GM21390 (cell line): ENCODE measurements around the gene PDK2.
"Not testable (repeated sequence)": the region's sequence is repeated elsewhere in the genome, so short reads cannot be mapped to it uniquely, and the experiment has no call there.

Experiments
- ATAC-seq: cut with Tn5 transposase; IDR thresholded peaks from one replicate; pipeline ENCODE4 v1.9.1; 2021; ENCODE audit not compliant: unreplicated experiment

The PDK2 gene

DNA sequence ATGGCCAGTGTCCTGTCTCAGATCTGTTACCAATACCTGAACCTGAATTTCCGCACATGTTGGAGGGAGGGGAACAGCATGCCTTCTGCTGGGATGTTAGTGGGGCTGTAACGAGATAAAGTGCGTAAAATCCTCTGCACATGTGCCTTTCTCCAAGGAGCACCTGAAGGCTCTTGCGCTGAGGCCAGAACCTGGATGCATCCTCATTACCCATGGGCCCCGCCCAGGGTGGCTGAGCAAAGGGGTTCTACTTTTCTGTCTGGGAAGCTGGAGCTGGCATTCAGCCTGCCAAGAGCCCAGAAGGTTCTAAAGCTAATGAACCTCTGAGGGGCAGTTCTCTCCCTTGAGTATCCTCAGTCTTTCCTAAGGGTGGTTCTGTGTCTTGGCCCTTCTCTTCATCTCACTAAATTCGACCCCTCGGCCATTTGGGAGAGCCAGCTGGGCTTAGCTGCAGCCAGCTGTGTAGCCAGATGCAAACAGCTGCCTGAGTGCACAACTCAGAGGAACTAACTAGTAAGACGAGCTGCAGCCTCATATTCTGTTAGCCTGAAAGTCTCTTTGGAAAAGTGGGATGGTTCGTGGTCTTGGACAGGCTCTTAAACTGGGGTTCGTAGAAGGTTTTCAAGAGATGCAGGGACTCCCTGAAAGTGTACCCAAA is 36.7 kb upstream of the PDK2 start:
- ATAC-seq, result no peak

DNA sequence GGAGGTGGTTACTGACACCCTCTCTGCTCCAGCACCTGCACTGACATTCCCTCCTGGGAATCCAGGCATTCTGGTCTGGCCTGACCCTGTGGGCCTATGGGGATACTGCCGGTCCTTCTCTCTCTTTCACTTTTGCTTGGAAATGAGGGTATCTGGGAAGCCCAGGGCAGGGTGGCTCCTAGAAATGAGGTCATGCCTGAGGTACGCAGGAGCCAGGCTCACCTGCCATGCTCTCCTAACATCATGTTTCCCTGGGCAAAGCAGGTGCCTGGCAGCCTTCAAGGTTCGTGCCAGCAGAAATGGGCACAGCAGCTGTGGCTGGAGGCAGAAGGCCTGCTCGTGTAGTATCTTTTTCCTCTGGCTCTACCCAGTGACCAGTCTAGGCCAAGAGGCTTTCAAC is 35.9 kb upstream of the PDK2 start:
- ATAC-seq, result no peak

DNA sequence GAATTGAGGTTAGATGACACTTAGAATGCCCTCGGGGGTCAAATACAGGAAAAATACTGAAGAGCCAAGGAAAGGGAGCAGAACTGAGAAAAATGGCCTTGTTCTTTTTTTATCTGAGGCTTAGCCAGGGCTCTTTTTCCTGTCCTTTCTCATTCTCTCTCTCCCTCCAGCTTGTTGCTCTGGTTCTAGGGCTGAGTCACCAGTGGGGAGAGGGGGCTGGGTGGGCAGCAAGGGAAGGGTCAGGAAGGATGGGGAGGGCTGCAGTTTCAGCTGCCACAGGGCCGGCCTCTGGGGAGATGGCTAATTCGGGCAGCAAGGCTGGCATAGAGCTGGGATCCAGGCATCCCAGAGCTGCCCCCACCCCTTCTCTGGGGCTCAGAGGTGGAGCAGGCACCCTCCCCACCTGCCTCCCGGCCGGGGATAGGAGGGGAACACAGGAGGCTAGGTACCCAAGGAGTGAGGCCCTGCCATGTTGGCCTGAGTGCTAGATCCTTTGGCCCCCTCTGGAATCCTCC is 35.3 kb upstream of the PDK2 start:
- ATAC-seq, result no peak

DNA sequence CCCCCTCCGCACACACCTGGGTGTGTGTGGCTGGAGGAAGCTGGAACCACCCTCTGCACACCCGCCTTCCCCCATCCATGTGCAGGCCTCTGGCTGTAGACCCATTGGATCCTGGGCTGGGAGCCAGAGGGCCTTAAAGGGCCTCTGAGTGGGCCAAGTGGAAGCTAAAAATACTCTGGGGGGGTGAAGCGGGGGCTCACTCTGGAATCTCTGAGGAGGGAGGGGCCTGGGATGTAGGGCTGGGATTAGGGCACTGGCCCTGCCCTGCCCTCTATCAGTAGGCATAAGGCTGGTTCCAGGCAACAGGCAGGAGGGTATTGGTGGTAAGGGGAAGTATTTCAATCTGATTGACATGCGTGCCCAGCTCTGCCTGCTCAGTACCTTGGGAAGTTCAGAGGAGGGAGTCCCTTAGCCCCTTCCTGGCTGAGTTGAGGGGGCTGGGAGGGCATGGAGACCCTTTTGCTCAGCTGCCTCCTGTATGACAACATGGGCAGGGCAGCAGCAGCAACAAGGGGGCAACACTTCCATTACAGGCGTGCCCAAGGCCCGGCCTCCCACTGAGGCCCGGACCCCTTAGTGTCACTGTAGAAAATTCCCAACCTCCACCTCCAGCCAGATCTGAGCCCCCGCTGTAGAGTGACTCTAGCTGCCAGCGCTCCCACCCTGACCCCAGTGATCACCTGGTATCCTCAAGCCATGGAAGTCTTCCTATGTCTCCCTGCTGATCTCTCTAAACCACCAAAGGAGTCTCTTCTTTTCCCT is 34.0 kb upstream of the PDK2 start:
- ATAC-seq, result no peak

DNA sequence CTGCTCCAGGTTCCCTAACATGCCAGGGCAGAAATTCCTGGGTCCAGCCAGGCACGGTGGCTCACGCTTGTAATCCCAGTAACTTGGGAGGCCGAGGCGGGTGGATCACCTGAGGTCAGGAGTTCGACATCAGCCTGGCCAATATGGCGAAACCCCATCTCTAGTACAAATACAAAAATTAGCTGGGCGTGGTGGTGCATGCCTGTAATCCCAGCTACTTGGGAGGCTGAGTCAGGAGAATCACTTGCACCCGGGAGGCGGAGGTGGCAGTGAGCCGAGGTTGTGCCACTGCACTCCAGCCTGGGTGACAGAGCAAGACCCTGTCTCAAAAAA is 33.5 kb upstream of the PDK2 start:
- ATAC-seq, result not testable (repeated sequence)

DNA sequence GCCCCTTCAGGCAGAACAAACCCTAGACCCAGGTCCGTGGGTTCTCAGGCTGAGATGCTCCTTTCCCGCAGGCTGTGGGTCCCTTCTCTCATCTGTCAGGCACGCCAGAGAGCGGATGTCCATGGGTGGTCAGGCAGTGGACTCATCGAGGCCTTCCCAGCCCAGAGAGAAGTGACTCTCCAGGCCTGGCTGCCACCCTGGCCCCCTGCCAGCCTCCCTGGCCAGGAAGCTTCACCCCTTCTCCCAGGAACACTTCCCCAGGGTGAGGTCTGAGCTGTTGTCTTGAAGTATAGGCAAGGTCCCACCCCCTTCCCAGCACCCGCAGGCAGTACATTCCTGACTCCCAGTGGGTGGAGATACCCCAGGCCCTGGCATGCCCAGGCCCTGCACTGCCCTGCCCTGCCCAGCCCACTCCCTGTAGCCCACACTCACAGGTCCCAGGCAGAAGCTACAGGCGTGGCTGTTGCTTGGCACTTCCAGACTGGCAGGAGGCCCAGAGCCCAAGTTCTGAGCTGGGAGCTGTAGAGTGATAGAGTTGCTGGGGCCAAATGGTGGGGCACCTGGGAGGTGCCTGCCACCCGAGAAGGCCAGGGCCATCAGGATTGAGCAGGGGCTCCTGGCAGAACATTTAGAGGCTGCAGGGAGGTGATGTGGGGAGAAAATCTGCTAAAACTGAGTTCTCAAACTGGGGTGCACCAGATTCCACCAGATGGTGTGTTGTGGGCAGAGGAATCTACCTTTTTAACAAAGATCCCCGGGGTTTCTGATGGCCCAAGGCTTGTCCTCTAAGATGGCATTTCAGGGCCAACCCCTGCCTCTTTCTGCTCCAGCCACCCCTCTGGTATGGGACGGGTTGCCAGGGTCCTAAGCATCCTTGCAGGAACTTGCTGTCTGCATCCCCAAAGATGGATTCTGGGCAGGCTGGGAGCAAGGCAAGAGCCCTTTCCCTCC is 32.6 kb upstream of the PDK2 start:
- ATAC-seq, result no peak

DNA sequence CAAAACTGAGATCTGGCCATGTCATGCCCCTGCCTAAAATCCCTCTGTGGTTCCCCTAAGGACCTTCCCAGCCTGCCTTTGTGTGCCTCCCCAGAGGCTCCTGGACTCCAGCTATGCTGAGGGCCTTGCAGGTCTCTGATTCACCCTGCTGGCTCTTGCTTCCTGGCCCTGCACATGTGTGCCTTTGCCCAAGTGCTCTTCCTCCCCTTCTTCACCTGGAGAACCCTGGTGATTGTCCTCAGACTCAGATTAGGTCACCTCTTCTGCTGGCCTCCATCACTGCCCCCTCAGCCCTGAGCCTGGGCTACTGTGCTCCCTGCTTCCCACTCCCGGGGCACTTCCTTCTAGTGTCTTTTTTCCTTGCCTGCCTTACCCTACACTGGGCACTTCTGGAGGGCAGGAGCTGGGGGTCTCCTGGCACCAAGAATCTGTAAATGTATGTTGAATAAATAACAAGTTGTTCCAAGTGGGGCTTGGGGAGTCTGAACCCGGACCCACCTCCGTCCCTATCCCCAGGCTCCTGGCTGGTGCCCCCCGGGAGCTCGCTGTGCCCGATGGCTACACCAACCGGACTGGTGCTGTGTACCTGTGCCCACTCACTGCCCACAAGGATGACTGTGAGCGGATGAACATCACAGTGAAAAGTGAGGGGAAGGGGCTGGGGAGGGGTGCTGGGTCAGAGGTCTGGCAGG is 31.4 kb upstream of the PDK2 start:
- ATAC-seq, result no peak

DNA sequence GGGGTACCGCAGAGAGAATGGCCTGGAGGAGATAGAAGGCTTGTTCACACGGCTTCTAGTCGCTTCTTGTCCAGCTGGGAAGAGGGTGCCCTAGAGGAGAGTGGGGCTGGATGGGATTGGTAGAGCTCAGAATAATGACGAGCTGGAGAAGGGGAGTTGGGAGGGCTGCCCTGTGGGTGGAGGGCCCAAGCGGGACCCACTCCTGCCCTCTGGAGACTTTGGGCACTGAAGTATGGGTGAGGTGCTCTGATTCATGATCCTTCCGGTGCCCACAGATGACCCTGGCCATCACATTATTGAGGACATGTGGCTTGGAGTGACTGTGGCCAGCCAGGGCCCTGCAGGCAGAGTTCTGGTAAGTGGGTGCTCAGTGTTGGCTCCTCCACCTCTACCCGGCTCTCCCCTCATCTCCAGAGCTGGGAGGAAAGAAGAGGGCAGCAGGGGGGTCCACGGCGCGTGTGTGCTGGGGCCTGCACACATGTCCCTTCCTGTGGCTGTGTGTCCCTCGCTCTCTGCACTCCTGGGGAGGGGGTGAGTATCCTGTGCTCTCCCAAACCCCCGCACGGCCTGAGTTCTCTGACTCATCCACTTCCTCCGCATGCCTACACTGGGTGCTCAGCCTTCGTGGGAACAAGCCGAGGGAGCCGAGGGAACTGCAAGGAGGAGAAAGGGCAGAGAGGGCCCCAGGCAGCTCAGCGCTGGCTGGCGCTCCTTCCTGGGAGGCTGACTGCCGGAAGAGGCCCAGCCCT is 30.7 kb upstream of the PDK2 start:
- no peak for ATAC-seq

DNA sequence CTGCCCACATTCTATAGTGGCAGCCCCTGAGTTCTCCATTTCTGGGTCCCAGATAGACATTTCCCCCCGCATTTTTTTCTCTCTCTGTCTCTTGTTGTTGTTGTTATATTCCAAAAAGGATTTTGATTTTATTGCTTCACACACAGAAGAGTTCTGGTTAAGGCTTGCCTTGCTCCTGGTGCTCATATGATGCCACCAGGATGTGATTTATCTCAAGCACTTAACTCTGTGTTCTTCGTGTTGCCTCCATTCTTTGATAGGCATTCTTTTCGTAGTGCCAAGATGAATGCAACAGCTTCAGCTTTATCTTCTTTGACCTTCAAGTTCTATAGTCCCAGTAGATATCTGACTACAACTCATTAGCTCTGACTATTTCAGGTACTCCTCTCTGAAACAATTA is 30.1 kb upstream of the PDK2 start:
- no peak for ATAC-seq

DNA sequence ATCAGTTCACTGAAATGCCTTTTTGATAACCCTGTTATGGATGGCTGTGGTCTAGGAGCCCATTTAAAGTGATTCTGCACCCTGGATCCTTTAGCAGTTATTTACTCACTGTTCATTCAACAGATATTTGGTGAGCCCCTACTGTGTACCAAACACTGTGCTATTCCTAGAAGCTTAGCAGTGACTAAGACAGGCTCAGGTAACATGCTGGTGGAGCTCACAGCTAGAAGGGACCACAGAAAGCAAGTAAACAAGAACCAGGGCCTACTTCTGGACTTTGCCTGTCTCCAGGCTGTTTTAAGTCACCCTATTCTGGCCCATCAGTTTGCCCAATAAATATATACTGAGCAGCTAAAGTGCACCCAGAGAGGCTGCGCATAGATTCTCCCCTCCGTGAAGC is 28.2 kb upstream of the PDK2 start:
- ATAC-seq, result no peak

DNA sequence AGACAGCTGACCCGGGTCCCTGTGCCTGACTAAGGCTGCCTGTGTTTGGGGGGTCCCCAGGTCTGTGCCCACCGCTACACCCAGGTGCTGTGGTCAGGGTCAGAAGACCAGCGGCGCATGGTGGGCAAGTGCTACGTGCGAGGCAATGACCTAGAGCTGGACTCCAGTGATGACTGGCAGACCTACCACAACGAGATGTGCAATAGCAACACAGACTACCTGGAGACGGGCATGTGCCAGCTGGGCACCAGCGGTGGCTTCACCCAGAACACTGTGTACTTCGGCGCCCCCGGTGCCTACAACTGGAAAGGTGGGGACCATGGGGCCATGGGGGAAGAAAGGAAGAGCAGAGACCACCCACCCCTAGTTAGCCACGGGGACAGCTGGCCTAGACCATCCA is 27.2 kb upstream of the PDK2 start:
- no peak for ATAC-seq

DNA sequence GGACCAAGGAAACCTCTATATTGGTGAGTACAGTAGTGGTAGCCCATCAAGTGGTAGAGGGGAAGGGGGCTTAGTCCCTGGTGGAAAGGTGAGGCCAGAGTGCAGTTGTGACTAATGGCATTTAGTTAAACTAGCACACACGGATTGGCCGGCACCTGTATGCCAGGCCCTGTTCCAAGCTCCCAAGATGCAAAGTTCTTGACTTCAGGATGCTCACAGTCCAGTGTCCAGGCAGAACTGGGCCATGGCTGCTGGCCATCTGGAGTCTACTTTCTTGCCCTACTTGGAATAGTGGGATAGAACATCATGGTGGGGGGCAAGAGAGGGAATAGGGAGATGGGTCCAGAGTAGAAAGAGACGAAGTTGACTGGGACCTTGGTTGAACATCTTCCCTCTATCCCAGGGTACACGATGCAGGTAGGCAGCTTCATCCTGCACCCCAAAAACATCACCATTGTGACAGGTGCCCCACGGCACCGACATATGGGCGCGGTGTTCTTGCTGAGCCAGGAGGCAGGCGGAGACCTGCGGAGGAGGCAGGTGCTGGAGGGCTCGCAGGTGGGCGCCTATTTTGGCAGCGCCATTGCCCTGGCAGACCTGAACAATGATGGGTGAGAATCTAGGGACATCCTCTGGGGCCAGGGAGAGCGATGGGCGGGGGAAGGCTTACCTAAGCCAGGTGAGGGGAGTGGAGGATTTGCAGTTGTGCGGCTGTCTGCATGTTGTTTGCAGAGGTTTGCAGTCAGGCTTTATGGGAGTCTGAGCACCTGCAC is 24.1 kb upstream of the PDK2 start:
- no peak for ATAC-seq

DNA sequence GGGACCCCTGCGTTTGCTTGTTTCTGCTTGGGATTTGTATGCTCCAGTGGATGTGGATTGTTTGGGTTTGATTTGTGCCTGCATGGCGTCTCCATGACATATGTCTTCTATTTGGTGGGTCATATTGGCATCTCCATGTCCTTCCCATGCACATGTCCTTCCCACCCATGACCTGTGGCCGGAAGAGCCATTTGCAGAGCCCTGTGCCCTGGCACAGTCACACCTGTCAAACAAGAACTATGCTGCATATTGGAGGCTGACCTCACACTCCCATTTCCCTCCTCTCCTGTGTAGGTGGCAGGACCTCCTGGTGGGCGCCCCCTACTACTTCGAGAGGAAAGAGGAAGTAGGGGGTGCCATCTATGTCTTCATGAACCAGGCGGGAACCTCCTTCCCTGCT is 23.5 kb upstream of the PDK2 start:
- no peak for ATAC-seq

DNA sequence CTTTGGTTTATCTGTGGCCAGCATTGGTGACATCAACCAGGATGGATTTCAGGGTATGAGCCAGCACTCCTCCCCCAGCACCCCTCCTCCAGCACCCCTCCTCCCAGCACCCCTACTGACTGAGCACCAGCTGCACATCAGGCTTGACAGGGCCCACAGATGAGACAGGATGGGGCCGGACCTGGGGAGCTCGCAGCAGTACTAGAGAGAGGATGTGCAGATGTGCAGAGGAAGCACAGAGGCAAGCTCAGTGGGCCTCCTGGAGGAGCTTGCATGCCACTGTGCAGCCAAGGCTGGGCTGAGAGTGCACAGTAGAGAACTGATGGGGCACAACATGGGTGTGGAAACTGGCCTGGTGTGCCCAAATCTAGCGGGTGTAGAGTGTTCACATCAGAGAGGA is 23.0 kb upstream of the PDK2 start:
- ATAC-seq, result no peak

DNA sequence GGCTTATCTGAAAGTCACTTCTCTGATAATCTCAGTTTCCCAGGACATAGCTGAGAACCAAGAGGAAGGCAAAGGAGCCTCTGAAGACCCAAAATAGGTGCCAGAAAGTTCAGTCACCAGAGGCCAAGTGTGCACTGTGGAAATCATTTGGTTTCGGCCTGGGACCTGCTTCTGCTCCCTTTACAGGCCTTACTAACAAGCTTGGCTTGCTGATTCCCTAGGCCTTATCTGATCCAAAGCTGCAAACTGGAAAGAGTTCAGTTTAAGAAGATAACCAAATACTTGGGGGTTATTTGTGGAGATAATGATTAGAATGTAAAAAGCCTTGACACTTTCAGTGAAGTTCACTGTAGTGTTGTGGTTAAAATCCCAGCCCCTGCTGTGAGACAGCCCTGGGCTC is 22.2 kb upstream of the PDK2 start:
- no peak for ATAC-seq

DNA sequence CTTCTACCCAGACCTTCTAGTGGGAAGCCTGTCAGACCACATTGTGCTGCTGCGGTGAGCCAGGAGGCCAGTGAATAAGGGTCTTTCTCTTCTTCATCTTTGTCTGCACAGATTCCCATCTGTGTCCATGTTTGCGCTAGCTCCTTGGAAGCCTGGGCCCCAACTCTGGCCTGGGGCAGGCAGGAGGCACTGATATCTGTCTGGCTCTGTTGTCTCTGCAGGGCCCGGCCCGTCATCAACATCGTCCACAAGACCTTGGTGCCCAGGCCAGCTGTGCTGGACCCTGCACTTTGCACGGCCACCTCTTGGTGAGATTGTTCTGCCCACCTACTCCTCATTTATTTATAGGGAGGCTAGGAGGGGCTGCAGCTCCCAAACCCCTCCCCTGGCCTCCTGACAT is 20.9 kb upstream of the PDK2 start:
- ATAC-seq, result no peak

DNA sequence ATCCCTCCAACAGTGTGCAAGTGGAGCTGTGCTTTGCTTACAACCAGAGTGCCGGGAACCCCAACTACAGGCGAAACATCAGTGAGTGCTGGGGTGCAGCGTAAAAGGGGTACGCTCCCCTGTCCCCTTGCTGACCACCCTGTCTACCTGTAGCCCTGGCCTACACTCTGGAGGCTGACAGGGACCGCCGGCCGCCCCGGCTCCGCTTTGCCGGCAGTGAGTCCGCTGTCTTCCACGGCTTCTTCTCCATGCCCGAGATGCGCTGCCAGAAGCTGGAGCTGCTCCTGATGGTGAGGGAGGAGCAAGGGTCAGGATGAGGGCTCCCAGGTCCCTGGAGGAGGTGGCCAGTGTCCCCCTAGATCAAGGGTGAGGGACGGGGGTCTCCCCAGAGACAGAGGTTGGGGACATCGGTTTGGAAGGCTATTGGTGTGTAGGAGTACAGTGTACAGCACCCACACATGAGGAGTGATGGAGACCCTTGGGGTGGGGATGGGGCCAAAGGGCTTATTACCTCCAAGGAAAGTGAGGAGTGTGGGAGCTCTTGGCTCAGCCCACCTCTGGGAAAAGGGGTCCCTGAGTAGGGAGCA is 19.6 kb upstream of the PDK2 start:
- ATAC-seq, result no peak

DNA sequence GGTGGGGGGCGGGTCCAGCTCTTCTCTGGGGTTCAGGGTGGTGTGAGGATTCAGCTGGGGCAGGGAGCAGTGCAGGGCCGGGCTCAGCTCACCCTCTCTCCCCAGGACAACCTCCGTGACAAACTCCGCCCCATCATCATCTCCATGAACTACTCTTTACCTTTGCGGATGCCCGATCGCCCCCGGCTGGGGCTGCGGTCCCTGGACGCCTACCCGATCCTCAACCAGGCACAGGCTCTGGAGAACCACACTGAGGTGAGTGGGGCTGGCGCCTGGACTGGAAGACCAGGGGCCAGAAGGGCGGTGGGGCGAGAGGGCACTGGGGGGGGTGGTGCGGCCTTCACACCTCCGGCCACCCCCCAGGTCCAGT is 18.9 kb upstream of the PDK2 start:
- ATAC-seq, result no peak

DNA sequence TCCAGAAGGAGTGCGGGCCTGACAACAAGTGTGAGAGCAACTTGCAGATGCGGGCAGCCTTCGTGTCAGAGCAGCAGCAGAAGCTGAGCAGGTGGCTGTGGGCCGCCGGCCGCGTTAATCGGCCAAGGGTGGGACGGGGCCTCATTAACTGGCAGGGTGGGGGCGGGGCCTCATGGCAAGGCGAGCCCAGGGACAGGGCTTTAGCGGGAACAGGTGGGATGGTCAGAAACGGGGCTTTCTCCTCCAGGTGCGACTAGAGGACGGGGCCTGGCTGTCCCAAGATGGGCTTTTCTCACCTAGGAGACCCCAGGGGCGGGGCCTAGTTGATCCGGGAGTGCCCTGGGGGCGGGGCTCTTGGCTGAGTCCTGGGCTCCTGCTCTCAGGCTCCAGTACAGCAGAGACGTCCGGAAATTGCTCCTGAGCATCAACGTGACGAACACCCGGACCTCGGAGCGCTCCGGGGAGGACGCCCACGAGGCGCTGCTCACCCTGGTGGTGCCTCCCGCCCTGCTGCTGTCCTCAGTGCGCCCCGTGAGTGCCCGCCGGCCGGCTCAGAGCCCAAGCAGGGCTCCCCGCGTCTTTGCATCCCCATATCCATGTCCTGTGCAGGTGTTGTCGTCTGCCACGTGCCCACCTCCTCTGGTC is 18.4 kb upstream of the PDK2 start:
- ATAC-seq, result no peak
